Activated naive CD4-positive, alpha-beta T cell (primary cell): Measurements from ENCODE around the gene RAB1A.
"Not testable (repeated sequence)": the region's sequence is repeated elsewhere in the genome, so short reads cannot be mapped to it uniquely, and the experiment has no call there.

ENCODE experiments used
- DNase-seq, 4 experiments: peaks; one replicate each; lab custom pipeline; 2025; lab: John Stamatoyannopoulos, UW

Gene RAB1A

DNA sequence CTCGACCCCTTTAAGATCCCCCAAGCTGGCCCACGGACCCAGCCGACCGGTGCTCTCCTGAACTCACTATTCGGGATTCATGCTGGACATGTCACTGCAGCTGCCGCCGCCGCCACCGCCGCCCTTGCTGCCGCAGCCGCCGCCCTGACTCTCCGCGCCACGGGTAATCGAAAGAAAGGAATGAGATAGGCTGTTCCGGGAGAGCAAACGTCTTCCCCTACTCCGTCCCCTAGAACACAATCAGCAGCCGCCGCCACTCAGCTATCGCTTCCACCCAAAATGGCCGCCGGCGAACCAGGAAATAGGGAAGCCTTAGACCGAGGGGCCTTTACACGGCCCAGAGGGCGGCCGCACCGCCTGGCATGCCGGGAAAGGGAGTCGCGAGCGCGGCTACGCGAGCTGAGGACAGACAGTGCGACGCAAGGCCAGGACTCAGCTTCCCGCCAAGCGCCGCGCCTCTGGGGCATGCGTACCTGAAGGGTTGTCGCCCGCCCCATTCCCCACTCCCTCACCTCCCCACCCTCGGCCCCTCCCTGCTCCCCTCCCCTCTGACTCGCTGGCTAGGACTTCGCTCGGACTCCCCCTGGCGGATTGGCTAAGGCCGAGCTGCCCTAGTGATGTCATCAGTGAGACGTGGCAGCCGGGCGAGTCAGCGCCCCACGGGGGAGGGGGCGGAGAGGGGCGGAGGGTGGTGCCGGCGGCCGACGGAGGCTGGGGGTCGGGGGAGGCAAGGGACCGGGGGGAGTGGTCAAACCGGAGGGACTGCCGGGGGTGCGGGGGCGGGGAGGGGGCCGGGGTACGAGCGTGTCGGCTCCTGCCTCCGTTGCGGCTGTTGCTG is at the start of gene RAB1A:
RAB1A (minus strand) TSS at position 281 of the 838 bp plus-strand sequence; CDS start at position 90, 191 bp downstream.
- DNase-seq: peak; percentile 96 to 99 (median 96)

DNA sequence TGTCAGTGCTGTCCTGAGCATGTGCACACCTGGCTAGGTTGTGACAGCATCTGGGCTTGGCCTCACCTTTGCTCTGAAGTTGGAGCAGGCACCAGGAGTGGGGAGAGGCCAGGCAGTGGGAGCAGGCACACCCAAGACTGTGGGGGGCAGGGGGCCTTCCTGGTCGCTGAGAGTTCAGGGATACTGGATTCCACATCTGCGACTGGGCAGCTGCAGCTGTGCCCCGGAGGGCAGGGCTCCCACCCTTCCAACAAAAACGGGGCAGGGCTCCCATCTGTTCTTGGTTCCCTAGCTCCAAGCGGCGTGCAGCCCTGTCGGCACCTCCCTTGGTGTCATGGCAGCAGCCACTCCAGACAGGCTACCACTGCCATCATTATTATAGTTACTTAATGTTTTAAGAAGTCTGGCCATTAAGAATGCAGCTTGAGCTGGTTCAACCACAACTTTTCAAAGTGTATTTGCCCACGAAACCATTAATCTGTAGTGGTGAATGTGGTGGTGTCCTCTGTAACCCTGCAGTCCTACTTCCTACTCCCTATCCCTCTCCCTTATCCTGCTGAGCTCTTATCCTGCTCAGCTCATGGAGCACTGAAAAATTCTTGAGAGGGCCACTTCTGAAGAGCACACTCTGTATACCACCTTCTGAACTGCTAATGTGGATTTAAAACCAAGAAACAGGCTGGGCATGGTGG is 48.0 kb upstream of the RAB1A start:
- no peak for DNase-seq

DNA sequence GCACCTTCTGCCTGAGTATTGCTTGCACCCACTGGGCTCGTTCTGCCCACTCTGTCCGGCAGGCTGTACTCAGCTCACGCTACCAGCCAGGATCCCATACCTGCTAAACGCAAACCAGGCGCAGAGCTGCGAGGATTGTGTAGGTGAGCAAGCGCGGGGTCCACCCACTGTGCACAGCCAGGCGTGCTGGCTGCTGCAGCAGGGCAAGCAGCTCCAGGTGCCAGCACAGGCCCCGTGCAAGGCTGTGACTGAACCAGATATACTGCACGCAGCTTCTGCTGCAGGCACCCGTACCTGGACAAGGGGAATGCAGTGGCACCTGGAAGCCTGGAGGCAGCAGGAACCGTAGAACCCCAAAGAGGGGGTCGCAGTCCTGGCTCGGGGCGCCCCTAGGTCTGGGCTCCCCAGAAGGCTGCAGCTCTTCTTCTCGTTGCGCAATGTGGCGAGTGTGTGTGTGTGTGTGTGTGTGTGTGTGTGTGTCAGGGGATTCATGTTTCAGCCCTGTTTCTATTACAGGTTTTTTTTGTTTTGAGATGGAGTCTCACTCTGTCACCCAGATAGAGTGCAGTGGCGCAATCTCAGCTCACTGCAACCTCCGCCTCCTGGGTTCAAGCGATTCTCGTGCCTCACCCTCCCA is 46.1 kb upstream of the RAB1A start:
- DNase-seq: no peak

DNA sequence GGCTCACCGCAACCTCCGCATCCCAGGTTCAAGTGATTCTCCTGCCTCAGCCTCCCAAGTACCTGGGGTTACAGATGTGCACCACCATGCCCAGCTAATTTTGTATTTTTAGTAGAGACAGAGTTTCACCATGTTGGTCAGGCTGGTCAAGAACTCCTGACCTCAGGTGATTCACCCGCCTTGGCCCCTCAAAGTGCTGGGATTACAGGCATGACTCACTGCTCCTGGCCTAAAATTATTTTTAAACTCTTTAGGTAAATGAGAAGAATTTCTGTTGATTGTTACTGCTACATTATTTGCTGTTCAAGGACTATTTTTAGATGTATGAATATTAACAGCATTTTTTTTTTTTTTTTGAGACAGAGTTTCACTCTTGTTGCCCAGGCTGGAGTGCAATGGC is 44.1 kb upstream of the RAB1A start:
- DNase-seq: not testable (repeated sequence)

DNA sequence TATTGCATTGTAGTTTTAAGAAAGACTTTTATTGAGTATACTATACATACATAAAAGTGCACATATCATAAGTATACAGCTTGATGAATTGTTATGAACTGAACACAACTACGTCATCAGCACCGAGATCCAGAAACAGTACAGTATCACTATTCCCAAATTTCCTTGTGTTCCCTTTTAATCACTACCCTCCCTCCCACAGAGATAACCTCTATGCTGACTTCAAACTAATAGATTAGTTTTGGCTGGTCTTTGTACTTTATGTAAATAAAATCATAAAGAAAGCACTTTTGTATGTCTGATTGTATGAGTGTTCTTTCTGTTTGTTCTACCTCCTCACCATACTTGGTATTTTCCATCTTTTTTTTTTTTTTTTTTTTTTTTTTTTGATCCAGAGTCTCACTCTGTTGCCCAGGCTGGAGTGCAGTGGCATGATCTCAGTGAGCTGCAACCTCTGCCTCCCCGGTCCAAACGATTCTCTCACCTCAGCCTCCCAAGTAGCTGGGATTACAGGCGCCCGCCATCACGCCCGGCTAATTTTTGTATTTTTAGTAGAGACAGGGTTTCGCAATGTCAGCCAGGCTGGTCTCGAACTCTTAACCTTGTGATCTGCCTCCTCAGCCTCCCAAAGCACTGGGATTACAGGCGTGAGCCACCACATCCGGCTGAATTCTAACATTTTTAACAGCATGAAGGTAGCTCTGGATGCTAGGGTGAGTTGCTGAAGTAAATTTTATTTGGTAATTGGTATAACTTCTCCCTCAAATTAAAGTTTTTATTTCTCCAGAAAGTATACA is 43.3 kb upstream of the RAB1A start:
- DNase-seq: no peak

DNA sequence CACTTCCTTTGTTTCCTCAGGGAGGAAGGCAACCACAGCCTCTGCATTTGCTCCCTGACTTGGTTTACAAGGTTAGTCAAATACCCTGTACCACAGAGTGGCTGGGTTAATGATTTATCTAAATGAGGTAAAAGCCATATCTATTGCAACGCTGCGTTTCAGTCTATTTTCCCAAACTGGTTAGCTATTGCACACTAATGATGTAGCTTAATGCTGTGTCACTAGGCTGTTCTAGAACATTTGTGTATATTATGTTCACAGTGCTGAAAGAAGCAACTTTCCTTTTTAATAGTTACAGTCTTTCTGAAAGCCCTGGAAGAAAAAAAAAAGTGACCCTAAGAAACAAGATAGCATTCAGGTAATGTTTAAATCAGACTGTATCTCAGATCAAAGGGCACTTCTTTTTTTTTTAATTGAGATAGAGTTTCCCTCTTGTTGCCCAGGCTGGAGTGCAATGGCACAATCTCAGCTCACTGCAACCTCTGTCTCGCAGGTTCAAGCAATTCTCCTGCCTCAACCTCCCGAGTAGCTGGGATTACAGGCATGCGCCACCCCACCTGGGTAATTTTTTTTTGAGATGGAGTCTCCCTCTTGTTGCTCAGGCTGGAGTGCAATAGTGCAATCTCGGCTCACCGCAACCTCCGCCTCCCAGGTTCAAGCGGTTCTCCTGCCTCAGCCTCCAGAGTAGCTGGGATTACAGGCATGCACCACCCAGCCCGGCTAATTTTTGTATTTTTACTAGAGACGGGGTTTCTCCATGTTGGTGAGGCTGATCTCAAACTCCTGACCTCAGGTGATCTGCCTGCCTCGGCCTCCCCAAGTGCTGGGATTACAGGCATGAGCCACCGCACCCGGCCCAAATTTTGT is 40.9 kb upstream of the RAB1A start:
- DNase-seq: not testable (repeated sequence)

DNA sequence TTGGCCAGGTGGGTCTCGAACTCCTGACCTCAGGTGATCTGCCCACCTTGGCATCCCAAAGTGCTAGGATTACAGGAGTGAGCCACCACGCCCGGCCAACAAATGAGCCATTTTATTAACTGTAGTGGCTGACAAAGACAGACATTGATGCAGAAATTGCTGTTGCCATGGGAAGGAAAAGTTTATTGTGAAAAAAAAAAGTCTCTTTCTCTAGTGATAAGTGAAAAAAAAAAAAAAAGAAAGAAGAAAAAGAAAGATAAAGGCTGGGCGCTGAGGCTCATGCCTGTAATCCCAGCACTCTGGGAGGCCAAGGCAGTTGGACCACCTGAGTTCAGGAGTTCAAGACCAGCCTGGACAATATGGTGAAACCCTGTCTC is 39.8 kb upstream of the RAB1A start:
- DNase-seq: no peak

DNA sequence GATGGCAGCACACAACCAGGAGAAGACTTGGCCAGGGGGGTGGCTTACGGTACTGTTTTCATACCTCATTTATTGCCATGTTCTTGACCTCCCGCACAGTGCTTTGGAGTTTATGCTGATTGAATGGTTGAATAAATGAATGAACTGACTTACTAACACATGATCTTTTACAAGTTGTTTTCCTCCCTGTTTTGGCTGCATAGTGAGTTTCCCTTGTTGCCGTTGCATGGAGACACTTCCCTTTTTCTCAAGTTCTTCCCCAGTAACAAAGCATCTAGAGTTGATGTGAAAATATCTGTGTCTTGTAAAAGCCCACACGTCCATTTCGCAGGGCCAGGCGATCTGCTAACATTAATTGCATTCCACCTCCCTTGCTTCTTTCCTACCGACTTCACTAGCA is 35.7 kb upstream of the RAB1A start:
- DNase-seq: no peak

DNA sequence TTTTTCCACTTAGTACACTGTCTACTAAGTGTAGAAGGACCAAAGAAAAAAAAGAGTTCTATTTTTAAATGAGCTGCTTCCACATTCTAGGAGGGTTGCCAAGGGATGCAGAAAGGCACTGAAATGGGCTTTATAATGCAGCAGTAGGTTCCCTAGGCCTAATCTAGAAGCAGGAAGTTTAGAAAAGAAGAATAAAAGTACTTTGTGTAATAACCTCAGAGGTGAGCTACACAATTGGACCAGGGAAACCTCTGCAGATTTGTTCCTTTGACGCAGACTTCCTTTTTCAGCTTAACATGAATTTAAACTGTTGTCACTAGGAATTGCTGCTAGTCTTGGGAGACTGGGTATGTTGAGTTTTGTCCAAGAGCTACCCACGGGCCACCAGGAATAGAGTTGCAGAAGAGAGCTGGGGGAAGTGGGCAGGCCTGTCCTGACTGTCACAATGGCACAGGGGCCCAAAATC is 34.6 kb upstream of the RAB1A start:
- DNase-seq: no peak

DNA sequence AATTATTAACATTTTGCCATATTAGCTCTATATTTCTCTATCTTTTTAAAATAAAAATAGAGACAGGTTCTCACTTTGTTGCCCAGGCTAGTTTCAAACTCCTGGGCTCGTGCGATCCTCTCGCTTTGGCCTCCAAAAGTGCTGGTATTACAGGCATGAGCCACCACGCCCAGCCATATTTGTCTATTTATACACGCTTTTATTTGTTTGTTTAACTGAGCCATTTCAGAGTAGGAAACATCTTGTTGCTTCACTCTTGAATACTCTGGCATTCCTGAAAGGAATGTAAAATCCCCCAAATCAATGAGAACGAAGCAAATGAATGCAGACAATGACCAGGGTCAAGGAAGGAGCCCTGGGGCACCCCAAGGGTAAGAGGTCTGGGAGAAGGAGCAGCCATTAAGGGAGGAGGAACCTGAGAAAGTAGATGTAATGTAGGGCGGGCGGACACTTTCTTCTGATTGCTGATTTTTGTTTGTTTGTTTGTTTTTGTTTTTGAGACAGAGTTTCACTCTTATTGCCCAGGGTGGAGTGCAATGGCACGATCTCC is 31.7 kb upstream of the RAB1A start:
- no peak for DNase-seq

DNA sequence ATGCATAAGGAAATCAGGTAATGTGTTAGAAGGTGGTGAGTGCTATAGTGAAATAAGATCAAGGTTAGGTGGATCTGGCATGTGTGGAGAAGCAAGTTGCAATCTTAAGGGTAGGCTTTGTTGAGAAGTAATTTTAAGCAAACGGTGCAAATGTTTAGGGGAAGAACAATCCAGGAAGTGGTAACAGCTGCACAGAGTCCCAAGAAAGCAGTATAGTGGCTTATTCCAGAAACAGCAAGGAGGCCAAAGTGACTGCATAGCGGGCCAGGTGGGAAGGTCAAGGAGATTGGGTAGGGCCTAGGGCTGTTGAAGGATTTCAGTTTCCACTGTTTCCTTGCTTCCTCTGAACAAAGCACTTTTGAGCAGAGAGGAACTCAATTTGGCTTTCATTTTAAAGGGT is 30.0 kb upstream of the RAB1A start:
- no peak for DNase-seq

DNA sequence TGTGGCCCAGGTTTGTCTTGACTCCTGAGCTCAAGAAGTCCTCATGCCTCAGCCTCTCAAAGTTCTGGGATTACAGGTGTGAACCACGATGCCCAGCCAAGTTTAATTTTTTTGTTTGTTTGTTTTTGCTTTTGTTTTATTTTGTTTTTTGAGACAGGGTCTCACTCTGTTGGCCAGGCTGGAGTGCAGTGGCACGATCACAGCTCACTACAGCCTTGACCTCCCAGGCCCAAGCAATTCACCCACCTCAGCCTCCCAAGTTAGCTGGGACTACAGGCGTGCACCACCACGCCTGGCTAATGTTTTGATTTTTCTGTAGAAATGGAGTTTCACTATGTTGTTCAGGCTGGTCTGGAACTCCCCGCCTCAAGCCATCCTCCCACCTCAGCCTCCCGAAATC is 29.4 kb upstream of the RAB1A start:
- no peak for DNase-seq

DNA sequence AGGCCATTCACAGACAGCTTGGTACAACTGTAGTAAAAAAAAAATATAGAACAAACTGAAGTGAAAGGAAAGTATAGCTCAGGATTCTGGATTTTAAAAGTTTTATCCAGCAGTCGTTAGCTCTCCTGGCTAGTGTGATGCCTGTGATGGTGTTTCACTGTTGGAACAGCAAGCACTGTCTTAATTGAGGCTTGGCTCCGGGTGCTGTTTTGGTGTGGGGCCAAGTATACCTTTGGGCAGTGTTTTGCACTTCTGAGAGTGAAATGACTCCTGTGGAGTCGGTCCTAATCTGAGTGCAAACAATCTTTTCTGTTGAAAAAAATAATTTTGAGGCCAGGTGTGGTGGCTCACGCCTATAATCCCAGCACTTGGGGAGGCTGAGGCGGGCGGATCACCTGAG is 28.7 kb upstream of the RAB1A start:
- DNase-seq: no peak

DNA sequence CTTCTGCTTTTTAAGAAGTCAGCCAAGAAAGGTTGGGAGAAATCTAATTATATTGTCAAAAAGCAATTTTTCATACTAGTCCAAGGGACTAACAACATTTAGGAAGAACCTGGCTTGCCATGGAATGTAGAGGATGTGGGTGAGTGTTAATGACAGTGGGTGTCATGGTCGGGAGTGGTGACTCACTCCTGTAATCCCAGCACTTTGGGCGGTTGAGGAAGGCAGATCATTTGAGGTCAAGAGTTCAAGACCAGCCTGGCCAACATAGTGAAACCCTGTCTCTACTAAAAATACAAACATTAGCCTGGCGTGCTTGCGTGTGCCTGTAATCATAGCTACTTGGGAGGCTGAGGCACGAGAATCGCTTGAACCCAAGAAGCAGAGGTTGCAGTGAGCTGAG is 27.9 kb upstream of the RAB1A start:
- DNase-seq: not testable (repeated sequence)

DNA sequence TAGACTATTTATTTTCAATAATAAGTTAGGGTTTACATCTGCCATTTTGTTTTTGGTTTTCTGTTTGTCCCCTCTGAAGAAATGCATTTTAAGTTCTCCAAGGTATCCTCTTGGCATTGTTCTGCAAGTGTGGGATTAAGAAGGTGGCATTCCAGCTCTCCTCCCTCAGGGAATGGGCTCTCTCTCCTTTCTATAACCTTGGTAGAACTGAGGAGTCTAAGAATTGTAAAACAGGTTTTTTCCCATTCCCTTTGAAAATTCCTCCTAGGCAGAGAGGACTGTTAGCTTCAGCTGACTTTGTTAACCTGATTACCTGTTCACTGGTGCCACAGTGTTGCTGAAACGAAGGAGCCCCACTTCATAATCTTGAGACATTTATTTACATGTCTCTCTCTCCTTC is 26.1 kb upstream of the RAB1A start:
- DNase-seq: no peak

DNA sequence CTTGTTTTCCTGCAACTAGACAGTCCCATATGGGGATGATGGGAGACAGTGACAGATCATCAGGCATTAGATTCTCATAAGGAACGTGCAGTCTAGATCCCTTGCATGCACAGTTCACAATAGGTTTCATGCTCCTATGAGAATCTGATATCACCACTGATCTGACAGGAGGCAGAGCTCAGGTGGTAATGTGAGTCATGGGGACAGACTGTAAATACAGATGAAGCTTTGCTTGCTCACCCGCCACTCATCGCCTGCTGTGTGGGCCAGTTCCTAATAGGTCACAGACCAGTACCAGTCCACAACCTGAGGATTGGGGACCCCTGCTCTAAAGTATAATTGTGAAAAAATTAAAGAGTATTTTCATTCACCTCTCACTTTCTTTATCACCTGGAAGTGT is 23.6 kb upstream of the RAB1A start:
- no peak for DNase-seq

DNA sequence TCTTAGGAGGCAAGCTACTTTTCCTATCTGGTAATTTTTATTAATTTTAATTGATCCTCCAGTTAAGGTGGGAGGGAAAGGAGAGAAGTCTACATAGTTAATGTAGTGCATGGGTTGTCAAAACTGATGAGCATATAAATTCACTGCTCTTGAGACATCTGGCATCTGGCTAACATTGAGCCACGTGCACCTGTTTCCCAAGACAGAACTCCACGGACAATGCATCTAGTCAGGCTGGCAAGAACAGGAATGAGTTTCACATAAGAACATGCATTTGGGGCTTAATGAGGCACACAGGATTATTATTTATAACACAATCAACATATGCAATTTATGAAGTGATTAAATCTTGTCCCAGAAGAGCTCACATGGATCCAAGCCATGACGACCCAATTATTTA is 16.2 kb upstream of the RAB1A start:
- DNase-seq: no peak

DNA sequence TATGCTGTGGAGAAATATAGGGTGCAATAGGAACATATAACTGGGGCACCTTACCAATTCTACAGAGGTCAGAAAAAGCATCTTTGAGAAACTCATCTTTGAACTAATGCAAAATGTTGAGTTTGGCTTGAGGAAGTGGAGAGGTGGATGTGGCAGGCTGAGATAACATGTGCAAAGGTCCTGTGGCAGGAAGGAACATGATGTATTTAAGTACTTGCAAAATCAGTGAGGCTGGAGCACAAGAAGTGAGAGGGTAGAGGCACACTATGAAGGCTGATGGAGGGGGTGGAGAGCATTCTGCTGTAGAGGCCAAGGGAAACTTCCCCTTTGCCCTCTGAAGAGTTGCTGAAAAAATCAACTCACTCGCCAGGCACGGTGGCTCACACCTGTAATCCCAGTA is 14.7 kb upstream of the RAB1A start:
- DNase-seq: no peak

DNA sequence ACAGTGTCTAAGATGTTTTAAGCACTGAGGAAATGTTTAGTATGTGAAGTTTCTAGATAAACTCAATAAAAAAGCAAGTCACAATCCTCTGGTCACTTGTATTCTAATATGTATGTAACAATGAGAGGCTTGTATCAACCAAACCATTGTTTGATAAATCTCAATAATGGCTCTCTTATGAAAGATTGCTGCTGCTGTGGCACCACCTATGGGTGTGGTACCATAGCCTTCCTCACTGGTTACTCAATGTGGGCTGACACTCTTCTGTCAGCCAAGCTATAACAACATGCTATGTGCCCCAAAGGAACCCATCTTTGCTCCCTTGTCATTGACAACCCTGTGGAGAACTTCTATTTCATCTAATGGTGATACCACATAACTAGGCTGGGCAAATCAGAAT is 12.6 kb upstream of the RAB1A start:
- DNase-seq: no peak

DNA sequence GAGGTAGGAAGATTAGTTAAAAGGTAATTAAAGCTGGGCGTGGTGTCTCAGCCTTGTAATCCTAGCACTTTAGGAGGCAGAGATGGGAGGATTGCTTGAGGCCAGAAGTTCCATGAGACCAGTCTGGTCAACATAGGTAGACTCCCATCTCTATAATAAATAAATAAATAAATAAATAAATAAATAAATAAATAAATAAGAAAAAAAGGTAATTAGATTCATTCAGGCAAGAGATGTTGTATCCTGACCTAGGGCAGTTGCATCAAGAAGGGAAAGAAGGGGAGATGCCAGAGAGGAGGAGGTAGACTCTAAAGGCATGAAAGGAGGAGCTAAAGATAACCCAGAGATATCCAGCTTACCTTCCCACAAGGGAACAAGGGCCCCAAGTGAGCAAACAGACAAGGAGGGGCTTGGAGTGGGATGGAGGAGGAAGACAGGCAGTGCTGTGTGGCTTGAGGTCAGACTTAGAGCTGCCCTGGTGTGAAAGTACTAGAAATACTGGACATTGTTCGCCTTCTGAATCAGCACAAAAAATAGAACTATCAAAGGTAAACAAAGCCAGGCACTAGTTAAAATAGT is 7.4 kb upstream of the RAB1A start:
- no peak for DNase-seq

DNA sequence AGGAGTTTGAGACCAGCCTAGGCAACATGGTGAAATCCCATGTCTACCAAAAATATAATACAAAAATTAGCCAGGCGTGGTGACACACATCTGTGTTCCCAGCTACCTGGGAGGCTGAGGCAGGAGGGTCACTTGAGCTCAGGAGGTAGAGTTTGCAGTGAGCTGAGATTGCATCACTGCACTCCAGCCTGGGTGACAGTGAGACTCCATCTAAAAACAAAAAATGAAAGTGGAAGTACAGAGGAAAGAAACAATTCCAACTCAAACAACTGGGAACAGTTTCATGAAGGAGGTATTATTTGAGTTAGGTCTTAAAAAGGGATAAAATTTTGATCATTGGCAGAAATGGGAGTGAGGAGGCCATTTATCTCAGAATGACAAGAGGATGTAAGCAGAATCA is 6.3 kb upstream of the RAB1A start:
- no peak for DNase-seq
